Activated CD4-positive, alpha-beta memory T cell treated with anti-CD3 and anti-CD28 coated beads for 36 hours (primary cell): ENCODE data around the gene SLC43A1. TPM values are rescaled to one million over a fixed set of nuclear protein-coding genes. Genes with fewer than 3 reads are reported as not detected.
A peak's percentile ranks its signal among the peaks of the same experiment; 100 is the strongest.

Experiments
- CTCF ChIA-PET: fragments of 350-600 bp; sonication (Branson Sonifier 250); formaldehyde crosslinking; loops from one replicate; lab custom pipeline; 2021; ENCODE audit warnings: antibody characterized with exemption, inconsistent platforms; lab: Charles Lee
- POLR2A ChIA-PET: fragments of 350-600 bp; sonication (Branson Sonifier 250); formaldehyde crosslinking; loops from one replicate; lab custom pipeline; 2021; ENCODE audit warnings: antibody characterized with exemption; lab: Charles Lee
- DNase-seq: peaks from one replicate; pipeline ENCODE4 v3.0.0-alpha.2; 2020
- H3K27ac Mint-ChIP-seq: one replicate; pipeline ENCODE4 v1.8.0; 2021; ENCODE audit warnings: mixed read lengths
- H3K27me3 Mint-ChIP-seq: one replicate; pipeline ENCODE4 v1.8.0; 2021; ENCODE audit warnings: mixed read lengths
- H3K36me3 Mint-ChIP-seq: one replicate; pipeline ENCODE4 v1.8.0; 2021; ENCODE audit warnings: mixed read lengths
- H3K4me1 Mint-ChIP-seq: one replicate; pipeline ENCODE4 v1.8.0; 2021; ENCODE audit warnings: low read depth, mixed read lengths
- H3K4me3 Mint-ChIP-seq: one replicate; pipeline ENCODE4 v1.8.0; 2021; ENCODE audit warnings: mild to moderate bottlenecking, mixed read lengths
- H3K9me3 Mint-ChIP-seq: one replicate; pipeline ENCODE4 v1.8.0; 2021; ENCODE audit warnings: mixed read lengths
- intact Hi-C: fragments of 100-400 bp; cut with micrococcal nuclease; formaldehyde crosslinking; loops from one replicate; pipeline ENCODE4 v1.15.1; 2023
- total RNA-seq, 2 experiments: library from RNA; stranded (reverse); gene quantifications; one replicate each; pipeline ENCODE4 v1.2.3, GENCODE V29; 2021

SLC43A1 gene
- total RNA-seq, 2 experiments from 2014 or later: 23.1 to 23.3 TPM

DNA sequence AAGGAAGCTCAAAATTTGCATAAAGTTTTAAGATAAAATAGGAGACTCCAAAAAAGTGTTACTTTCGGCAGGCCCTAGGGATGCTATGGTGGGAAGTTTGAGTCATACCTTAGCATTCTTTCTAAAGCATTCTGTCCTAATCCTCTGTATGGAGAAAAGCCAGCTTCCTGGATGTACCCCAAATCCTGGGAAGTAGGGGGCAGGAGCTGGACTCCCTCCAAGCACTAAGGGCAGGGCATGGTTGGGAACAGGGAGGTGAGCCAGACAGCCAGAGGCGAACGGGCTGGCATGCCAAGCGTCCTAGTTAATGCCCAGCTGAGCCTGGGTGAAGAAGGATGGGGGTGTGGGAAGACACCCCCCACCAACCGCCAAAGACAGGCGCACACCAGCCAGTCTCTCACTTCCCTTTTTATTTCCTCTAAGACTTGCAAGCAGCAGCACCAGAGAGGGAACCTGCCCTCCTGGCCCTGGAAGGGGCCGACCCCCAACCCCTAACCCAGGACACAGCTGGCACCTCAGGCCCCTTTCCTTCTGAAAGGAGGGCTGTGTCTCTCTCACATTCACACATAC is 31.3 kb downstream of the SLC43A1 start:
- no peak for DNase-seq
- ChIA-PET POLR2A (interaction anchor here (0.9 kb wide), 1 partner anchor 26 kb away, joined by 3 read pairs; no protein-coding TSS in a partner anchor), CTCF (interaction anchor here (0.6 to 9.0 kb wide), 18 partner anchors 10 to 168 kb away, joined by 3 to 185 read pairs (median 5); partner anchors contain the start of genes RTN4RL2 and UBE2L6)
- Mint-ChIP-seq H3K4me1 (peaks cover 4% of the 10 kb centered on the region), H3K27ac (no peak overlapping the region), H3K4me3 (no peak overlapping the region), H3K27me3 (peaks cover 9% of the 10 kb centered on the region), H3K9me3 (no peaks in the 10 kb centered on the region), H3K36me3 (peaks cover 36% of the 10 kb centered on the region)
- intact Hi-C loops: no loop called here

DNA sequence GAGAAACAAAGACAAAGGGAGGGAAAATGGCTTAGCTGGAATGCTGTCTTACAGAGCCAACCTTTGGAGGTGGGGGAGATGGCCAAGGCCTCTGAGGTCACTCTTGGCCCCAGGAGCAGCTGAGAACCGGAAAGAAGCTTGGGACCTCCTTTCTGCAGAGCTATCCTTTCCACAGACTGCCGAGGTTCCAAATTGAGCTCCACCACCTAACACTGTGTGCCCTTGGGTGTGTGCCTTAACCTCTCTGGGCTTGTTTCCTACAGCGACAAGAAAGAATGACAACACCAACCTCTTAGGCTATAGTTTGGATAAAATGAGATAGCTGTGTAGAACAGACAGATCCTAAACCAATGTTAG is 32.0 kb downstream of the SLC43A1 start:
- CTCF ChIA-PET: interaction anchor here (0.6 to 9.0 kb wide), 20 partner anchors 8 to 168 kb away, joined by 3 to 185 read pairs (median 5); partner anchors contain the start of genes RTN4RL2 and UBE2L6
- POLR2A ChIA-PET: interaction anchor here (0.9 kb wide), 1 partner anchor 26 kb away, joined by 3 read pairs; no protein-coding TSS in a partner anchor
- peaks cover 30% of the 10 kb centered on the region for H3K36me3 Mint-ChIP-seq
- no peaks in the 10 kb centered on the region for H3K9me3 Mint-ChIP-seq
- no peak overlapping the region for H3K4me3 Mint-ChIP-seq
- DNase-seq: no peak
- intact Hi-C loops: no loop called here
- H3K27ac Mint-ChIP-seq: no peak overlapping the region
- peaks cover 9% of the 10 kb centered on the region for H3K27me3 Mint-ChIP-seq
- peaks cover 4% of the 10 kb centered on the region for H3K4me1 Mint-ChIP-seq

DNA sequence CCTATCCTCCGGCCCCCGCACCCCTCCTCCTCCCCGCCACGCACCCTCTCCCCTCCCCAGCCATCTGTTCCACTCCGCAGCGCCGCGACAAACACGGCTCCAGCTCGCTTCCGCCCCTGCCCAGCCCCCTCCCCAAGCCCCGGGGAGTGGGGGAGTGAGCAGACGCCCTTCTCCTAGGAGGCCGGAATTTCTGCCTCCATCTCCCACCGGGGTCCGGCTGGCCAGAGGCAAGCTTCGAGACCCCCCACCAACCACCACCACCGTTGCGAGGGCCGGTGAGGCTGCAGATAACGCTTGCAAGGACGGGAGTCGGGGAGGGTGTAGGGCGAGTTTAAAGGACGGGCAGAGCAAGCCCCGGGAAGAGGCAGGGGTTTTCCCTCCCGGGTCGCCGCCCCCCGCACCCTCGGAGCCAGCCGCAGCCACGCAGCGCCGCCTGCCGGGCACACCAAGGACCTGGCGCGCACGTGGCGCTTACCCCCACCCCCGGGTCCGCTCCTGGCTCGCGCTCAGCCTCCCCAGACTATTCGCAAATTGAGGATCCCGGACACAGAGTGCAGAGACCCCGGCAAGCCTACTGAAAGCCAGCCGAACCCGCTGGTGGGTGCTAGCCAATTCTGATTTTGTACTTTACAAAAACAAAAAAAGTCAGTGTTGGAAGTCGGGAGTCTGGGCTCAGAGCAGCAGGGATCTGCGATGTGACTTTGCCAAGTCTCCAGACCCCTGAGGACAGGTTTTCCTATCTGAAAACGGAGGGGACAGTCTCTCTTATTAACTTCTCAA is 32.5 kb downstream of the SLC43A1 start:
- Mint-ChIP-seq H3K36me3 (peaks cover 25% of the 10 kb centered on the region), H3K27me3 (peaks cover 9% of the 10 kb centered on the region), H3K4me3 (peak overlapping the region; percentile 35), H3K27ac (no peak overlapping the region), H3K9me3 (no peaks in the 10 kb centered on the region), H3K4me1 (peaks cover 4% of the 10 kb centered on the region)
- POLR2A ChIA-PET: interaction anchor here (0.9 kb wide), 1 partner anchor 25 kb away, joined by 3 read pairs; no protein-coding TSS in a partner anchor
- DNase-seq: peak; percentile 75
- intact Hi-C loops: no loop called here
- CTCF ChIA-PET: interaction anchor here (0.8 to 9.0 kb wide), 19 partner anchors 9 to 169 kb away, joined by 3 to 185 read pairs (median 6); partner anchors contain the start of genes RTN4RL2 and UBE2L6

DNA sequence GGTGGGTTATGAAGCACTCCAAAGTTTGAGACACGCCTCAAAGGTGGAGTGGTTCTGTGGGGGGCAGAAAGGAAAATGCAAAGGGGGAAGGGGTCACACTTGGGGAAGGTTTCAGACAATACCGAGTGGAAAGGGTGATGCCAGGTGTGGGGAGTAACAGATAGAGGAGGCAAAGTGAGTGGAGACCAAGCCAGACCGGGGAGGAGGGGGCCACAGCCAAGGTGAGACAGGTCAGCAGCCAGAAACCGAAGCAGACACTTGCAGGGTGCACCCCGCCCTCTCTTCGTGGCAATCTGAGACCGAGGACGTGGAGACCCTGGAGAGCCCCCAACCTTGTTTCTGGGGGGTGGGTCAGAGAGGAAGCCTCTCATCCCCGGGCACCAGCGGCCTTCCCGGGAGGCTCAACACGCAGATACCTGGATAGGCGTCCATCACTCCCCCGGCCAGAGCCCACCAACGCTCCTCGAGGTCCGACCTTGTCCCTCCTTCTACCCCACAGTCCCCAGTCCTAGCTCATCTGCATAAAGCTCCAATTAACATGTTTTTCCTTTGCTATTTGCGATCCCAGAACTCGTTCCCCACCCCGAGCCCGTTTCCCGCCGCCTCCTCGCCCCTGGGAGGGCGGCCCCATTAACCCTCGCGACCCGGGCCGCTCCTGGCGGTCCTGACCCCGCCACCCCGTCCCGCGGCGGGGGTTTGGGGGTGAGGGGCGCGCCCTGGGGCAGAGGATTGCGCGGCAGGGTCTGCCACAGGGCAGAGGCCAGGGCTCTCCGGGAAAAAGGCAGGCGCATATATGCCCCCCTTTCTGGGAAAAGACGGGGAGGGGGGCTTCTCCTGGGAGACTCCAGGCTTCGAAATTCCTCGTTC is 33.4 kb downstream of the SLC43A1 start:
- H3K27ac Mint-ChIP-seq: no peak overlapping the region
- peaks cover 11% of the 10 kb centered on the region for H3K27me3 Mint-ChIP-seq
- H3K9me3 Mint-ChIP-seq: no peaks in the 10 kb centered on the region
- no peak overlapping the region for H3K4me3 Mint-ChIP-seq
- H3K36me3 Mint-ChIP-seq: peaks cover 17% of the 10 kb centered on the region
- DNase-seq: no peak
- peaks cover 4% of the 10 kb centered on the region for H3K4me1 Mint-ChIP-seq
- ChIA-PET CTCF (interaction anchor here (0.6 to 9.0 kb wide), 9 partner anchors 8 to 136 kb away, joined by 3 to 185 read pairs (median 14); partner anchors contain the start of gene RTN4RL2), POLR2A (no interaction called here)
- intact Hi-C loops: loop anchor here (2.0 kb wide), 1 partner anchor 57 kb away; no protein-coding TSS in a partner anchor

DNA sequence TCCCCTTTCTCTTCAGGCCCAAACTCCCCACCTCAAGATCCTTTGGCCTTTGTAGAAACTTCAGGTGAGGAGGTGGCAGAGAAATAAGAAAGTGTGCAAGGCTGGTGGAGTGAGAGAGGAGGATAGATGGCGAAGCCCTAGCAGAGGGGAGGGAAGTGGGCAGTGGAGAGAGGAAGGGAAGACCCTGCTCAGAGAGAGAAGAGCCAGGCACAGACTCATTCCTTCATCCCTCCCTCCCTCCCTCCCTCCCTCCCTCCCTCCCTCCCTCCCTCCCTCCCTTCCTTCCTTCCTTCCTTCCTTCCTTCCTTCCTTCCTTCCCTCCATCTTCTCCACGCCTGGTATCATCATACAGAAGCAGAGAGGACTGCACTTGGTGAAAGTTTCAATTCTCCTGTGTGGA is 34.2 kb downstream of the SLC43A1 start:
- DNase-seq: no peak
- ChIA-PET POLR2A (interaction anchor here (1.2 kb wide), 1 partner anchor 34 kb away, joined by 3 read pairs; the partner anchor contains the start of gene SLC43A1), CTCF (interaction anchor here (0.9 to 9.0 kb wide), 7 partner anchors 8 to 134 kb away, joined by 3 to 185 read pairs (median 21); partner anchors contain the start of gene RTN4RL2)
- H3K9me3 Mint-ChIP-seq: no peaks in the 10 kb centered on the region
- no peak overlapping the region for H3K4me3 Mint-ChIP-seq
- H3K36me3 Mint-ChIP-seq: peaks cover 17% of the 10 kb centered on the region
- H3K27ac Mint-ChIP-seq: no peak overlapping the region
- peaks cover 6% of the 10 kb centered on the region for H3K4me1 Mint-ChIP-seq
- peaks cover 11% of the 10 kb centered on the region for H3K27me3 Mint-ChIP-seq
- intact Hi-C loops: loop anchor here (2.0 kb wide), 1 partner anchor 57 kb away; no protein-coding TSS in a partner anchor

DNA sequence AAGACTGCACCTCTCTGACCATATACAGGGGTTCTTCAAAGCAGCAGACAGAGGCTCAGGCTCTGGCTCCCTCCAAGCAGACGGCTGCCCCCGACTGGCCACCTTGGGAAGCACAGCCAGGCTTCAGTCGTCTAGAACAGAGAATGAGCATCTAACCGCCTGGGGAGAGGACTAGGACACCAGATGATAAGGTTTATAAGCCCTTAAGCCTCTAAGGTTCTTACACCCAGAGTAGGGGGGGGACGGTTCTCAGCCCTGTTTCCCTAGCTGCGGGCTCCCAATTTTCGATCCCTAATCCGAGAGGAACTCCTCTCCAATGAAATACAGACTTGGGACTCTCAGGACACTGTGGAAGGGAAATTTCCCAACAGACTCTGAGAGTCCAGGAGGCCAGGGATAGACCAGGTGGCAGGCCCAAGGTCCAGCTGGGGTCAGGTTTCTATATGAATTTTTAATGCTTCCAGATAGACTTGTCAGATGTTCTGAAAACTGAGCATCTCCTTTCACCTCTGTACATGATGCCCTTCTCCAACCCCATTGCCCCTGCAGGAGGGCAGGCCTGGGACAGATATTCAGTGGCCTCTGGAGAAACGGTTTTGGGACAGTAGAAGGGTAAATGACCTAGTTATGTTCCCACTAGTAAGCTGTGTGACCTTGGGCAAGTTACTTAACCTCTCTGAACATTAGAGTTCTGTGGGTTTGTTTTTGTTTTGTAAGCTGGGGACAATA is 34.9 kb downstream of the SLC43A1 start:
- Mint-ChIP-seq H3K4me3 (no peak overlapping the region), H3K27me3 (peaks cover 17% of the 10 kb centered on the region), H3K9me3 (no peaks in the 10 kb centered on the region), H3K4me1 (peaks cover 13% of the 10 kb centered on the region), H3K27ac (no peak overlapping the region), H3K36me3 (peaks cover 12% of the 10 kb centered on the region)
- CTCF ChIA-PET: interaction anchor here (0.6 to 9.0 kb wide), 10 partner anchors 8 to 134 kb away, joined by 3 to 185 read pairs (median 4); partner anchors contain the start of genes RTN4RL2 and SLC43A1
- POLR2A ChIA-PET: interaction anchor here (1.2 kb wide), 1 partner anchor 35 kb away, joined by 3 read pairs; the partner anchor contains the start of gene SLC43A1
- intact Hi-C loops: loop anchor here (1.0 to 2.0 kb wide), 3 partner anchors 23 to 135 kb away; no protein-coding TSS in a partner anchor
- peak; percentile 87 for DNase-seq

DNA sequence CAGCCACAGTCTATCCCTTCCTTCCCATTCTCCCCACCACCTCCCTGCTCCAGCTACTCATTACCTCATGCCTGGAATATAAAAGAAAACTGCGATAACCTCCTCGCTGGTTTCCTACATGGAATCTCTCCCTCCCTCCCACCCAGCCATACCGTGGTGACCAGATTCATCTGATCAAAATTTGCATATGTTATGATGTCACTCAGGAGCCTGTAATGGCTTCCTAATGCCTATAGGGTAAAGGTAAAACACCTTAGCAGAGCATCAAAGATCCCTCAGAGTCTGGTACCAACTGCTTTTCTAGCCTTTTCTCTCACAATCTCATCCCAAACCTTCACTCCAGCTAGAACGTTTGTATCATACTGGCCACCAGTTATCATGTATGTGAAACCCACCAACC is 35.6 kb downstream of the SLC43A1 start:
- H3K27ac Mint-ChIP-seq: no peak overlapping the region
- CTCF ChIA-PET: interaction anchor here (1.0 to 9.0 kb wide), 6 partner anchors 11 to 133 kb away, joined by 3 to 185 read pairs (median 12); partner anchors contain the start of gene RTN4RL2
- POLR2A ChIA-PET: no interaction called here
- H3K9me3 Mint-ChIP-seq: no peaks in the 10 kb centered on the region
- no peak overlapping the region for H3K4me3 Mint-ChIP-seq
- intact Hi-C loops: loop anchor here (1.0 to 2.0 kb wide), 3 partner anchors 23 to 135 kb away; no protein-coding TSS in a partner anchor
- peaks cover 15% of the 10 kb centered on the region for H3K4me1 Mint-ChIP-seq
- DNase-seq: no peak
- H3K27me3 Mint-ChIP-seq: peaks cover 18% of the 10 kb centered on the region
- H3K36me3 Mint-ChIP-seq: peaks cover 6% of the 10 kb centered on the region

DNA sequence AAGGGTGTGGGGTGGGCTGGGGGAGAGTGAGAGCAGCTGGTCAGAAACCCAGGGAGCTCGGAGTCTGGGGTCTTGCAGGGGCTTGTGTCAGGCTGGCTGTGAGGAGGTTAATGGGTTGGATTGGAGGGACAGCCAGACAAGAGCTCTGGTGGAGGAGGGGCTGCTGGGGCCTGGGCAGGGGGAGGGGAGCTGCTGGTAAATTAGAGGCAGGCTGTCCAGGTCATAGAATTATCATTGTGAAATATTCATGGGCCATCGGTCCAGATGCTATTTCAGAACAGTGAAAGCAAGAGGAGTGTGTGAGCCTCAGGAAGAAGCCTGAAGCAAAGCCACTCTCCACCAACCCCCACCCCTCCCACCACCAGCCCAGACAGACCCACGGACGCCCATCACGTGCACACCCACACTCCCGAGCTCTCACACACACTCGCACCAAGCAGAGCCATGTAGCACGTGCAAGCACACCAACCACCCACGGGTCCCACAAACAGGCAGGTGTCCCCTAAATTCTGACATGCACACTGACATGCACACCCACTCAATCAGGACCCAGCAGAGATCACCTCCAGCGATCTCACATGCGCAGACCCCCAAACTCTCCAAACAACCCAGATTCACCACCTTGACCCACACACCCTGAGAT is 36.4 kb downstream of the SLC43A1 start:
- H3K27ac Mint-ChIP-seq: no peak overlapping the region
- no peaks in the 10 kb centered on the region for H3K36me3 Mint-ChIP-seq
- POLR2A ChIA-PET: no interaction called here
- H3K4me3 Mint-ChIP-seq: no peak overlapping the region
- peaks cover 22% of the 10 kb centered on the region for H3K4me1 Mint-ChIP-seq
- no peak for DNase-seq
- no peaks in the 10 kb centered on the region for H3K9me3 Mint-ChIP-seq
- intact Hi-C loops: no loop called here
- CTCF ChIA-PET: interaction anchor here (1.0 to 9.0 kb wide), 6 partner anchors 15 to 161 kb away, joined by 3 to 185 read pairs (median 13); partner anchors contain the start of gene RTN4RL2
- H3K27me3 Mint-ChIP-seq: peaks cover 18% of the 10 kb centered on the region

DNA sequence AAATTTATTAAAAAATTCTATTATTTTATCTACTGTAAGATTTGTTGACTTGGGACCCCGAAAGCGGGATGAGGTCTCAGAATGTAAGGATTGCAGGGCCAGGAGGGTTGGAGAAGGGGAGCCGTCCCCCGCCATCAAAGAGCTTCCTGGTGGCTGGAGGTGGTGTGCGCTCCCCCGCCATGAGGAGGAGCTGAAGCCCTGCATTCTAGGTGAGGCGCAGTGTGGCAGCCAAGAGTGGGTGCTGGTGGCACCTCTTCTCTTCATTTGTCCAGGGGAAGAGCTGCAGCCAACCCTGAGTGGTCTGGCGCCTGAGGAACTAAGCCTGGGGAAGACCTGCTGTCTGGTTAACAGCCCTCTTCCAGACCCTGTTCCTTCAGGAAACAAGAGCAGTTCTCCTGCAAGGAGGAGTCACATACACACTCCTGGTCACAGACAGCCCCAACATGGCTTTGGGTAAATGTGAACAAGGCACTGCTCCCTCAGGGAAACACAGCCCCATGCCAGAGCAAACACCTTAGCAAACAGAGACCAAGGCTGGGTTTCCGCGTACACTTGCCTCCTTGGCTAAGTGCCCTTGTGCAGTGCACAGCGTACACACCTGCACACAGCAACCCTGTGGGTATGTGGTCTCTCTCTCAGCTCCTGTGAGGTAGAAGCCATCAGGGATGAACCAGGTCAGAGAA is 37.9 kb downstream of the SLC43A1 start:
- H3K4me1 Mint-ChIP-seq: peaks cover 22% of the 10 kb centered on the region
- no peak overlapping the region for H3K27ac Mint-ChIP-seq
- intact Hi-C loops: no loop called here
- no peak overlapping the region for H3K4me3 Mint-ChIP-seq
- ChIA-PET CTCF (interaction anchor here (0.6 to 9.0 kb wide), 9 partner anchors 16 to 909 kb away, joined by 3 to 185 read pairs (median 9); partner anchors contain the start of genes P2RX3 and RTN4RL2), POLR2A (interaction anchor here (0.6 to 1.0 kb wide), 2 partner anchors 18 to 53 kb away, joined by 3 read pairs; partner anchors contain the start of gene RTN4RL2)
- peaks cover 20% of the 10 kb centered on the region for H3K27me3 Mint-ChIP-seq
- H3K36me3 Mint-ChIP-seq: no peaks in the 10 kb centered on the region
- DNase-seq: no peak
- H3K9me3 Mint-ChIP-seq: no peaks in the 10 kb centered on the region
